Lung (tissue), 12 donors: ENCODE data around the gene TP53I11. TPM values are rescaled to one million over a fixed set of nuclear protein-coding genes. Genes with fewer than 3 reads are reported as not detected.

Experiments
- ATAC-seq: fragments of 200-7000 bp; cut with Tn5 transposase; one replicate; pipeline ENCODE4 v1.9.1; 2020; ENCODE audit warnings: moderate number of reproducible peaks; ENCODE audit not compliant: insufficient read depth, low FRiP score
- DNase-seq, 3 donors: peaks; one replicate each; pipeline ENCODE4 v3.0.0-alpha.2; 2013 to 2017
- H3K27ac ChIP-seq, 2 donors: one replicate each; pipeline ENCODE4 v1.5.1; 2013; ENCODE audit warnings: mild to moderate bottlenecking in 2 of 2, moderate library complexity in 2 of 2, control low read depth in 1 of 2, inconsistent platforms in 1 of 2, low read depth in 1 of 2, low read length in 1 of 2
- H3K27me3 ChIP-seq, 3 donors: one replicate each; pipeline ENCODE4 v1.5.1; 2013; ENCODE audit warnings: low read length in 2 of 3; ENCODE audit not compliant: control insufficient read depth in 3 of 3, insufficient read depth in 3 of 3
- H3K36me3 ChIP-seq, 4 donors: one replicate each; pipeline ENCODE4 v1.5.1; 2013; ENCODE audit warnings: low read length in 4 of 4, mild to moderate bottlenecking in 1 of 4, moderate library complexity in 1 of 4; ENCODE audit not compliant: control insufficient read depth in 4 of 4, insufficient read depth in 4 of 4
- H3K4me1 ChIP-seq, 5 donors: one replicate each; pipeline ENCODE4 v1.5.1; 2013; ENCODE audit warnings: low read length in 5 of 5, mild to moderate bottlenecking in 2 of 5, moderate library complexity in 1 of 5; ENCODE audit not compliant: control insufficient read depth in 5 of 5, insufficient read depth in 5 of 5
- H3K4me3 ChIP-seq: one replicate; pipeline ENCODE4 v1.5.1; 2013; ENCODE audit warnings: mild to moderate bottlenecking, control low read depth, moderate library complexity
- H3K9ac ChIP-seq, 2 donors: one replicate each; pipeline ENCODE4 v1.5.1; 2013; ENCODE audit warnings: low read length in 2 of 2, control low read depth in 1 of 2; ENCODE audit not compliant: insufficient read depth in 1 of 2
- H3K9me3 ChIP-seq, 4 donors: one replicate each; pipeline ENCODE4 v1.5.1; 2013; ENCODE audit warnings: low read length in 3 of 4, mild to moderate bottlenecking in 1 of 4, moderate library complexity in 1 of 4; ENCODE audit not compliant: control insufficient read depth in 4 of 4, insufficient read depth in 3 of 4
- WGBS, 2 donors: extraction: QIAGEN DNeasy Blood & Tissue Kit; methylation state at CpG; one replicate each; pipeline ENCODE4 v1.1.7; 2013; 5-methylcytosine and 5-hydroxymethylcytosine counted together
- polyA plus RNA-seq, 2 donors: library from polyadenylated mRNA; stranded (reverse); fragments of 200-250 nt; gene quantifications; one replicate each; pipeline ENCODE4 v1.2.1, GENCODE V29; 2013
- total RNA-seq, 2 donors: library from RNA; depleted of rRNA in 1 of 2; stranded (reverse); fragments of >200 nt in 1 of 2; gene quantifications; one replicate each; pipeline ENCODE4 v1.2.1, GENCODE V29; 2014 to 2021
- TF ChIP-seq, protein P1 (sequence below): IDR thresholded peaks from 2 replicates; pipeline ENCODE4 v1.5.1; 2012; ENCODE audit warnings: mild to moderate bottlenecking; ENCODE audit errors: control extremely low read depth, extremely low read depth
- donor health status: control.
- donor health status: control.
- donor health status: Bipolar disorder and iron deficiency.
- donor health status: healthy.
- donor health status: DM: yes; HTN: yes; CAD: no.

TP53I11 gene
- total and polyA plus RNA-seq, 4 donors, result 51.2 to 134 (median 71.9) TPM

DNA sequence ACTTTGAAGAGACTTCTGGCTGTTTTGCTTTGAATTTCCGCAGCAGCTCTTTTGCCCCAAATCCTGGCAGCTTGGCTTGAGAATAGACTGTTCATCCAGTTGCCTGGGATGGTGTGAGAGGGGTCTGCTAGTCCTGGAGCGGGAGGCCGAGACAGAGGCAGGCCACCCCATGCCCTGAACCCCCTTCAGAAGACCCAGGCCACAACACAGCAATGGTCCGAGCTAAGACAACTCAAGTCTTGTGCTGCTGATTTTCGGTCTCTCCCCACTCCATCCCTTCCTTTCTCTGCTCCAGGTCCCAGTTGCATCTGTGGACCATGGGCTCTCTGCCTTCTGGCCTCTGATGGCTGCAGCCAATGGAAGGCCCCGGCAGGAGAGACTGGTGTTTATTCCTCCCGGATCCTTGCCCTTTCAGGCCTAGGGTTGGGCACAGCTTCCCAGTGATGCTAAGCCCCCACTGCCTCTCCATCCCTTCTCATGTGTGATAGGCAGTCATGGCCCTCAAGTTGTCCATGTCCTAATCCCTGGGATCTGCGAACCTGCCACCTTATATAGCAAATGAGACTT is 31.9 kb upstream of the TP53I11 start:
- Histone ChIP-seq H3K9me3 (no peaks in the 10 kb centered on the region), H3K36me3 (no peaks in the 10 kb centered on the region), H3K9ac (no peak overlapping the region), H3K27ac (no peak overlapping the region), H3K27me3 (no peaks in the 10 kb centered on the region), H3K4me3 (no peak overlapping the region), H3K4me1 (peaks cover 0 to 33% (median 13%) of the 10 kb centered on the region in 5 donors)
- DNase-seq (no peak), ATAC-seq (no peak)
- WGBS, 2 donors, result 95 to 97% methylated on average over 8 of the region's 8 CpGs
- TF ChIP-seq, protein P1, sequence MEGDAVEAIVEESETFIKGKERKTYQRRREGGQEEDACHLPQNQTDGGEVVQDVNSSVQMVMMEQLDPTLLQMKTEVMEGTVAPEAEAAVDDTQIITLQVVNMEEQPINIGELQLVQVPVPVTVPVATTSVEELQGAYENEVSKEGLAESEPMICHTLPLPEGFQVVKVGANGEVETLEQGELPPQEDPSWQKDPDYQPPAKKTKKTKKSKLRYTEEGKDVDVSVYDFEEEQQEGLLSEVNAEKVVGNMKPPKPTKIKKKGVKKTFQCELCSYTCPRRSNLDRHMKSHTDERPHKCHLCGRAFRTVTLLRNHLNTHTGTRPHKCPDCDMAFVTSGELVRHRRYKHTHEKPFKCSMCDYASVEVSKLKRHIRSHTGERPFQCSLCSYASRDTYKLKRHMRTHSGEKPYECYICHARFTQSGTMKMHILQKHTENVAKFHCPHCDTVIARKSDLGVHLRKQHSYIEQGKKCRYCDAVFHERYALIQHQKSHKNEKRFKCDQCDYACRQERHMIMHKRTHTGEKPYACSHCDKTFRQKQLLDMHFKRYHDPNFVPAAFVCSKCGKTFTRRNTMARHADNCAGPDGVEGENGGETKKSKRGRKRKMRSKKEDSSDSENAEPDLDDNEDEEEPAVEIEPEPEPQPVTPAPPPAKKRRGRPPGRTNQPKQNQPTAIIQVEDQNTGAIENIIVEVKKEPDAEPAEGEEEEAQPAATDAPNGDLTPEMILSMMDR, result no peak

DNA sequence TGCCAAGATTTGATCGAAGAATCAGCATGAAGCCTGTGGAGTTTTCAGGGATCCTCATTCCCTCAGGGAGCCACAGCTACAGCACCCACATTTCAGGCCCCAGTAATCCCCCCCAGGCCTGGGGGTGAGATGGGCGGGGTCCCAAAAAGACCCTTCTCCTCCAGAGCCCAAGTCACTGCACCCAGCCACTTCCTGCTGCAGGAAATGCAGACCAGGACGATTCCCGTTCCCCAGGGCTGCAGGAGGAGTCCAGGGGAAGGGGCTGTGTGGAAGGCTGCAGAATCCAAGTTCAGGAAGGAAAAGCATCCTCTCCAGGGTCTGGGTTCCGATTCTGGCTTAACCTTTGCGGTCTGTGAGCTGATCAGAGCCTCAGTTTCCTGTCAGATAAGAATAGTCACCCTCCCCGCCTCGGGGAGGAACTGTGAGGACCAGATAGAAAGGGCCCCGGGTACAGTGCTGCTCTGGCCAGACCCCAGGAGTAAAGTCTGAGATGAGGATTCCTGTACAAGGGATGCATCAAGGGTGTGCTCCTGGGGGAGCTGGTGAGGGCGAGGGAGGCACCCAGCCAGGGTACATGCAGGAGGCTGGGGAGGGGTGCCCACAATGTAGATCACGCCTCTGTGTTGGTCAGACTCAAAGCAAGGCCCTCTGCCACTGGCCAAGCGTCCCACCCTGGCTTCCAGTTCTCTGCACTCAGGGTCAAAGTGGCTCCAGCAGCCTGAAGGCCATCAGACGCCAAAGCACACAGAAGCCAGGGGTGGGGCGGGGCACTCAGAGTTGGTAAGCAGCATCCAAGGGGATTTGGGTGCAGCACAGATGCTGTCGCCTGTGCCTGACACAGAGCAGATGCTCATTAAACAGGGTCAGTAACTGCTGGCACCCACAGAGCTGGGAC is 30.1 kb upstream of the TP53I11 start:
- DNase-seq (no peak), ATAC-seq (no peak)
- Histone ChIP-seq H3K9me3 (no peaks in the 10 kb centered on the region), H3K27ac (peak overlapping the region in 1 of 2 donors; percentile 77), H3K4me3 (no peak overlapping the region), H3K27me3 (no peaks in the 10 kb centered on the region), H3K4me1 (peaks cover 0 to 39% (median 22%) of the 10 kb centered on the region in 5 donors), H3K36me3 (no peaks in the 10 kb centered on the region), H3K9ac (no peak overlapping the region)
- 59 to 60% methylated on average over 15 of the region's 15 CpGs for WGBS, 2 donors
- TF ChIP-seq, protein P1, result no peak

GRCh38 chr11:44979543-44980399 is 29.1 kb upstream of the TP53I11 start:
- Histone ChIP-seq H3K27ac (peak overlapping the region in 1 of 2 donors; percentile 77), H3K4me3 (no peak overlapping the region), H3K9ac (no peak overlapping the region), H3K27me3 (no peaks in the 10 kb centered on the region), H3K9me3 (no peaks in the 10 kb centered on the region), H3K36me3 (no peaks in the 10 kb centered on the region), H3K4me1 (peaks cover 0 to 39% (median 22%) of the 10 kb centered on the region in 5 donors)
- ATAC-seq (peak; percentile 28), DNase-seq (peak; percentile 48 to 70 (median 61))
- TF ChIP-seq, protein P1, result no peak
- WGBS, 2 donors, result 69 to 77% methylated on average over 24 of the region's 24 CpGs
